HG03521 (cell line): Measurements from ENCODE around the gene ITPKB.
A peak's percentile ranks its signal among the peaks of the same experiment; 100 is the strongest.

Source experiments
- ATAC-seq: cut with Tn5 transposase; IDR thresholded peaks from one replicate; pipeline ENCODE4 v1.9.1; 2021; ENCODE audit warnings: mild to moderate bottlenecking, moderate library complexity; ENCODE audit not compliant: unreplicated experiment

Gene ITPKB

GRCh38 chr1:226654046-226654667 is 84.9 kb downstream of the ITPKB start:
- ATAC-seq: no peak

- peak; percentile 64 for ATAC-seq
Observed at GRCh38 chr1:226653311-226653921, 85.7 kb downstream of the ITPKB start.

- ATAC-seq: no peak
Observed at GRCh38 chr1:226652613-226653012, 86.5 kb downstream of the ITPKB start.

GRCh38 chr1:226651732-226652105 is 87.4 kb downstream of the ITPKB start:
- ATAC-seq: no peak

GRCh38 chr1:226651041-226651731 is 87.9 kb downstream of the ITPKB start:
- ATAC-seq: no peak

- no peak for ATAC-seq
Observed at GRCh38 chr1:226650236-226650841, 88.7 kb downstream of the ITPKB start.

- no peak for ATAC-seq
Observed at GRCh38 chr1:226649780-226650179, 89.3 kb downstream of the ITPKB start.

GRCh38 chr1:226649244-226649643 is 89.8 kb downstream of the ITPKB start:
- ATAC-seq: no peak

GRCh38 chr1:226648421-226648820 is 90.7 kb downstream of the ITPKB start:
- no peak for ATAC-seq

- no peak for ATAC-seq
Observed at GRCh38 chr1:226647719-226648118, 91.4 kb downstream of the ITPKB start.

- ATAC-seq: no peak
Observed at GRCh38 chr1:226646870-226647449, 92.1 kb downstream of the ITPKB start.

- no peak for ATAC-seq
Observed at GRCh38 chr1:226646026-226646869, 92.8 kb downstream of the ITPKB start.

- ATAC-seq: no peak
Observed at GRCh38 chr1:226645279-226645976, 93.7 kb downstream of the ITPKB start.

GRCh38 chr1:226644541-226645176 is 94.4 kb downstream of the ITPKB start:
- no peak for ATAC-seq

- ATAC-seq: no peak
Observed at GRCh38 chr1:226643611-226644540, 95.2 kb downstream of the ITPKB start.

- peak; percentile 63 for ATAC-seq
Observed at GRCh38 chr1:226643177-226643576, 95.9 kb downstream of the ITPKB start.

- no peak for ATAC-seq
Observed at GRCh38 chr1:226642421-226642820, 96.7 kb downstream of the ITPKB start.

GRCh38 chr1:226641671-226642231 is 97.3 kb downstream of the ITPKB start:
- no peak for ATAC-seq
